CD4-positive, alpha-beta T cell treated with Interleukin-2 at 100 ng/mL for 4 hours (primary cell): Measurements from ENCODE around the gene LRP10.
A peak's percentile ranks its signal among the peaks of the same experiment; 100 is the strongest.

Experiments
- DNase-seq: peaks from one replicate; pipeline ENCODE4 v3.0.0-alpha.2; 2020; ENCODE audit warnings: low spot score

Gene LRP10

DNA sequence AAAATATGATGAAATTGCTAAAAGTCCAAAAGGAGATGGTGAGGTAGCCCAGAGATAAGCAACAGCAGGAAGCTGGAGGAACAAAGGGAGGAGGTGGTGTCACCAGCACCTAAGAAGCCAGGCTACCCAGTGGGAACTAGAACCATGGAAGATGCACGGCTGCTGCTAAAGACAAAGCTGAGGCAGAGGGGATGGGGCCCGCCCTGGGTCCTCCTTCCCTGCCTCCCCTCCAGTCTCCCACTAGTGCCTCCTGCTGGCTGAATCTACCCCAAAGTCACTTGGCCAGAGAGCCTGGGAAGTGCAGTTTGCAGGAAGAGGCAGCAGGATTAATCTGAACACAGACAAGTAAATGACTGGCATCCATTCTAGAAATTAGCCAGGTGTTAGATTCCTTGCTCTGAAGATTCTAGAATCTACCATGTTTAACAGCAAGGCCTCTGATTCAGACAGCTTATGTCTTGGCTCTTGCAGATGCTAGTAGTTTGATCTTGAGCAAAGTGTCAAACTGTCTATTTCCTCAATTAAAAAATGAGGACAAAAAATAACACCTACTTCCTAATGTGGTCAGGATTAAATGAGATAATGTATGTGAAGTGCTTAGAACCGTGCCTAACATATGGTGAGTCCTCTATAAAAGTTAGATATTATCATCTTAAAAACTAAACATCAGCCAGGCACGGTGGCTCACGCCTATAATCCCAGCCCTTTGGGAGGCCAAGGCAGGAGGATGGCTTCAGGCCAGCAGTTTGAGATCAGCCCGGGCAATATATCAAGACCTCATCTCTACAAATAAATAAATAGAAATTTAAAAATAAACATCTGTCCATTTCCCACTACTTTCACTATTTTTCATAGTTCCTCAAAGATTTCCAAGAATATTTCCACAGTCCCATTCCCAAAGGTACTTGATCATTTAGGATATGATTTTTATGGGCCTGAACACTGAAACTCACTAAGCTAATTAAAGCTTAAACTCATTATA lies 5.8 kb upstream of the LRP10 start:
- no peak for DNase-seq

- no peak for DNase-seq
These were observed 4.7 kb upstream of the LRP10 start for GRCh38 chr14:22866874-22867273.

- no peak for DNase-seq
These were observed 723 bp upstream of the LRP10 start for GRCh38 chr14:22870811-22871223.

GRCh38 chr14:22872033-22872832 lies 693 bp downstream of the LRP10 start:
- peak; percentile 79 for DNase-seq

- DNase-seq = no peak
These were observed 1.4 kb downstream of the LRP10 start for GRCh38 chr14:22872833-22873520.

DNA sequence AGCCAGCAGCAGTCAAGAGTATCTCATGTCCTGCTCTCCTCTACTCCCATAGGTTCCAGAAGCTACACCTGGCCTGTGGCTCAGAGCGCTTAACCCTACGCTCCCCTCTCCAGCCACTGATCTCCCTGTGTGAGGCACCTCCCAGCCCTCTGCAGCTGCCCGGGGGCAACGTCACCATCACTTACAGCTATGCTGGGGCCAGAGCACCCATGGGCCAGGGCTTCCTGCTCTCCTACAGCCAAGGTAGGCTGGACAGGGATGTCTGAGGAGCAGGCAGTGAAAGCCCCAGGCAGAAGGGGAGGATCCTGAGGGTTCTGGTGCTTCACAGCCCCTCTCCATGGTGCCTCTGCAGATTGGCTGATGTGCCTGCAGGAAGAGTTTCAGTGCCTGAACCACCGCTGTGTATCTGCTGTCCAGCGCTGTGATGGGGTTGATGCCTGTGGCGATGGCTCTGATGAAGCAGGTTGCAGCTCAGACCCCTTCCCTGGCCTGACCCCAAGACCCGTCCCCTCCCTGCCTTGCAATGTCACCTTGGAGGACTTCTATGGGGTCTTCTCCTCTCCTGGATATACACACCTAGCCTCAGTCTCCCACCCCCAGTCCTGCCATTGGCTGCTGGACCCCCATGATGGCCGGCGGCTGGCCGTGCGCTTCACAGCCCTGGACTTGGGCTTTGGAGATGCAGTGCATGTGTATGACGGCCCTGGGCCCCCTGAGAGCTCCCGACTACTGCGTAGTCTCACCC lies 3.6 kb downstream of the LRP10 start:
- DNase-seq = no peak

GRCh38 chr14:22875748-22876319 lies 4.3 kb downstream of the LRP10 start:
- DNase-seq = no peak

DNA sequence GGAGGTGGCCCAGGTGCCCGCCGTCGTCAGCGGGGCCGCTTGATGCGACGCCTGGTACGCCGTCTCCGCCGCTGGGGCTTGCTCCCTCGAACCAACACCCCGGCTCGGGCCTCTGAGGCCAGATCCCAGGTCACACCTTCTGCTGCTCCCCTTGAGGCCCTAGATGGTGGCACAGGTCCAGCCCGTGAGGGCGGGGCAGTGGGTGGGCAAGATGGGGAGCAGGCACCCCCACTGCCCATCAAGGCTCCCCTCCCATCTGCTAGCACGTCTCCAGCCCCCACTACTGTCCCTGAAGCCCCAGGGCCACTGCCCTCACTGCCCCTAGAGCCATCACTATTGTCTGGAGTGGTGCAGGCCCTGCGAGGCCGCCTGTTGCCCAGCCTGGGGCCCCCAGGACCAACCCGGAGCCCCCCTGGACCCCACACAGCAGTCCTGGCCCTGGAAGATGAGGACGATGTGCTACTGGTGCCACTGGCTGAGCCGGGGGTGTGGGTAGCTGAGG lies 5.5 kb downstream of the LRP10 start:
- no peak for DNase-seq

- no peak for DNase-seq
These were observed 7.0 kb downstream of the LRP10 start for GRCh38 chr14:22878271-22879246.

GRCh38 chr14:22882064-22882463 lies 10.5 kb downstream of the LRP10 start:
- no peak for DNase-seq

DNA sequence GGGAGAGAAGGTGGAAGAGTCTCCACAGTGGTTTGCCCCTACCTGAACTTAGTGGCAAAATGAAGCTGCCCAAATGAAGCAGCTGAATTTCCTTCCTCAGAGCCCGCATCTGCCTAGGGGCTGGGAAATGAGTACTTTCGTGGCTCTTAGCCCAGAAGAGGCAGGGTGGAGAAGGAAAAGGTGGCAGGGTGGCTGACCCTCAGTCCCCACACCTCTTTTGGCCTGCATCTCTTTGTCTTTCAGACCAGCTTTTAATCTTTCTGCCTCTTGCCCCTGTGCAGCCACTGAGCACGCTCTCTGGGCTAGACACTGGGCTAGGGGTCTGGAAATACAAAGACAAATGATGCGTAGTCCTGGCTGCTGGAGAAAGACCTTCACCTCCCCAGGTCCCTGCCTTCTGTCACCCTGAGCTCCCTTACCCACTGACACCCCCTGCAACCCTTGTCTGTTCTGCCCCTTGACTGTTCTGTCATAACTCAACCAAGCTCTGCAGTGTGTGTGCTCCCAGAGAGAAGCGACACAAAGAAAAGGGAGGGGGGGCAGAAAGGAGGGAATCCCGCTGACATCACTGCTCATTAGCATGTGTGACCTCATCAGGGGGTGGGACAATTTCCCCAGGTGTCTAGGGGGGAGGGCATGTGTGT lies 11.1 kb downstream of the LRP10 start:
- peak; percentile 42 for DNase-seq

DNA sequence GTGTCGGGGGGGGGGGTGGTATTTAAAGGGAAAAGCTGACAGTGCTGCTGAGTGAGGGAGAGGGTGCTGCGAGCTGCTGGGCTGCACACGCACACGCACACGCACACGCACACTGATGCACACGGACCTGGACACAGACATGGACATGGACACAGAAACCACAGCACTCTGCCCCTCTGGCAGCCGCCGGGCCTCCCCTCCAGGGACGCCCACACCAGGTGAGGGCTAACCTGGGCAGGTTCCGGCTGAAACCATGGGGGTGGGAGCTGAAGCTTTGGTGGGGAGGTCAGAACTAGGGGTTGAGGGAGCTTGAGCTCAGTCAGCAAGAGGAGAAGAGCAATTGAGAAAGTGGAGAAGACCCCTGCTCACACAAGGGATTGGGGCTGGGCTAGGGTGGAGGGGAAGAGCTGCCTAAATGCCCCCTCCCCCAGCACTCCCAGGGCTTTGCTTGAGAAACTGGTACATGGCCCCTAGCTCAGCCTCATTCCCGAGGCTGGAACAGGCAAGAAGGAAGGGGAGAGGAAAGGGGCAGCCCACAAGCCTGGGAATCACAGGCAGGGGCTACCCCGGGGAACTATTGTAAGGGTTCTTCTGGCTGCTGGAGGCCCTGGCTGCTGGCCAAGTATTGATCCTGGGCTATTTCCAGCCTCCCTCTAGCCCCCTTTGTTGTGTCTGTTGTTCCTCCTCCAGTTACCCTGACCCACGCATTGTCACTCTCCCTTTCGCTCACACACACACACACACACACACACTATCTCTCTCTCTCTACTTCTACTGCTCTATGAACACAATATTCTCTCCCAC lies 11.8 kb downstream of the LRP10 start, which contains the start of gene REM2:
Gene REM2, plus strand, starts transcription at position 50 of the 804 bp plus-strand sequence. Its CDS starts 66 bp downstream, at position 116.
- no peak for DNase-seq

- no peak for DNase-seq
These were observed 12.7 kb downstream of the LRP10 start for GRCh38 chr14:22884076-22884737.

- DNase-seq = no peak
These were observed 13.4 kb downstream of the LRP10 start for GRCh38 chr14:22884738-22885523.

GRCh38 chr14:22885975-22886374 lies 14.4 kb downstream of the LRP10 start:
- no peak for DNase-seq

- peak; percentile 78 for DNase-seq
These were observed 15.1 kb downstream of the LRP10 start for GRCh38 chr14:22886500-22887259.
